H1 (cell line): ENCODE data around the gene DCTN2. TPM values are rescaled to one million over a fixed set of nuclear protein-coding genes. Genes with fewer than 3 reads are reported as not detected.

ENCODE experiments used
- CTCF ChIA-PET: fragments of 300-600 bp; sonication (Branson Sonifier 250); formaldehyde crosslinking; loops from one replicate; lab custom pipeline; 2021; ENCODE audit not compliant: partially characterized antibody; lab: Charles Lee
- POLR2A ChIA-PET: fragments of 300-600 bp; sonication (Branson Sonifier 250); formaldehyde crosslinking; loops from one replicate; lab custom pipeline; 2021; ENCODE audit warnings: inconsistent platforms; ENCODE audit not compliant: partially characterized antibody; lab: Charles Lee
- DNase-seq, 2 experiments: peaks; one replicate each; pipeline versions ENCODE4 v3.0.0 to v3.0.0-alpha.2; 2010 to 2022; ENCODE audit warnings: low spot score in 2 of 2, low read depth in 1 of 2, mixed read lengths in 1 of 2
- FAIRE-seq: peaks from 2 replicates; lab custom pipeline; 2011; peaks lifted over from hg19 to GRCh38; lab: Jason Lieb, UNC
- H2AFZ ChIP-seq: 2 replicates; pipeline ENCODE4 v1.8.1; 2012; ENCODE audit warnings: low read length, inconsistent platforms
- H2AK5ac ChIP-seq: 2 replicates; pipeline ENCODE4 v1.6.1; 2013; ENCODE audit warnings: low read depth, low read length
- H2BK120ac ChIP-seq: replicated peaks from 2 replicates; pipeline ENCODE3; 2013; ENCODE audit warnings: low read depth, low read length, inconsistent platforms
- H2BK12ac ChIP-seq: 2 replicates; pipeline ENCODE4 v1.6.1; 2013; ENCODE audit warnings: low read depth, low read length
- H2BK15ac ChIP-seq: 2 replicates; pipeline ENCODE4 v1.6.1; 2013; ENCODE audit warnings: low read length
- H2BK20ac ChIP-seq: 2 replicates; pipeline ENCODE4 v1.6.1; 2013; ENCODE audit warnings: low read length
- H2BK5ac ChIP-seq: 2 replicates; pipeline ENCODE4 v1.6.1; 2013; ENCODE audit warnings: low read depth, low read length
- H3K14ac ChIP-seq: 2 replicates; pipeline ENCODE4 v1.6.1; 2013; ENCODE audit warnings: inconsistent platforms; ENCODE audit not compliant: insufficient read length
- H3K18ac ChIP-seq: 2 replicates; pipeline ENCODE4 v1.6.1; 2013; ENCODE audit warnings: low read length; ENCODE audit errors: extremely low read depth
- H3K23ac ChIP-seq: 2 replicates; pipeline ENCODE4 v1.6.1; 2013; ENCODE audit warnings: inconsistent platforms; ENCODE audit not compliant: insufficient read length
- H3K23me2 ChIP-seq: 2 replicates; pipeline ENCODE4 v1.6.1; 2013; ENCODE audit warnings: low read depth, low read length
- H3K27ac ChIP-seq: 2 replicates; pipeline ENCODE4 v1.6.1; 2011; ENCODE audit warnings: low read depth, low read length, inconsistent platforms
- H3K27me3 ChIP-seq, 4 experiments: replicated peaks in 1 of 4; 1 replicate in 1 of 4; 2 replicates in 3 of 4; pipeline versions ENCODE4 v1.6.1 to v1.8.1; 2011 to 2013; ENCODE audit warnings: low read length in 3 of 4, mild to moderate bottlenecking in 3 of 4, inconsistent platforms in 2 of 4, mixed read lengths in 2 of 4, moderate library complexity in 1 of 4; ENCODE audit not compliant: control insufficient read depth in 3 of 4, insufficient read depth in 3 of 4; ENCODE audit errors: extremely low read depth in 1 of 4
- H3K36me3 ChIP-seq, 4 experiments: 2 replicates each; pipeline versions ENCODE4 v1.6.1 to v1.8.1; 2011 to 2013; ENCODE audit warnings: mild to moderate bottlenecking in 4 of 4, low read length in 3 of 4, moderate library complexity in 2 of 4, control low read depth in 1 of 4, inconsistent platforms in 1 of 4; ENCODE audit not compliant: insufficient read depth in 4 of 4, control insufficient read depth in 2 of 4
- H3K4ac ChIP-seq: replicated peaks from 2 replicates; pipeline ENCODE3; 2013; ENCODE audit warnings: low read length, low read depth, mixed read lengths, inconsistent platforms; ENCODE audit not compliant: insufficient read length
- H3K4me1 ChIP-seq, 4 experiments: replicated peaks in 1 of 4; 1 replicate in 1 of 4; 2 replicates in 3 of 4; pipeline versions ENCODE4 v1.6.1 to v1.8.1; 2011 to 2013; ENCODE audit warnings: low read length in 3 of 4, inconsistent platforms in 2 of 4, mixed read lengths in 1 of 4; ENCODE audit not compliant: insufficient read depth in 4 of 4, control insufficient read depth in 3 of 4
- H3K4me2 ChIP-seq, 2 experiments: 2 replicates each; pipeline versions ENCODE4 v1.6.1 to v1.8.1; 2011 to 2013; ENCODE audit warnings: low read depth in 2 of 2, low read length in 2 of 2, control low read depth in 1 of 2, inconsistent platforms in 1 of 2, mild to moderate bottlenecking in 1 of 2; ENCODE audit not compliant: insufficient read depth in 1 of 2
- H3K4me3 ChIP-seq, 4 experiments: fragments of 200-600, 300-600 bp in 1 of 4; sonication (generic), shearing (Covaris generic), sonication (Bioruptor Twin) in 1 of 4; 2 replicates each; pipeline versions ENCODE4 v1.5.1 to v1.8.1; 2011 to 2016; ENCODE audit warnings: low read length in 4 of 4, low read depth in 3 of 4, control low read depth in 2 of 4, inconsistent platforms in 2 of 4, mild to moderate bottlenecking in 2 of 4, mixed read lengths in 1 of 4, moderate library complexity in 1 of 4; ENCODE audit not compliant: insufficient read depth in 2 of 4; ENCODE audit errors: extremely low read depth in 1 of 4
- H3K56ac ChIP-seq: replicated peaks from 2 replicates; pipeline ENCODE3; 2013; ENCODE audit warnings: low read depth, mild to moderate bottlenecking, mixed read lengths, low read length, inconsistent platforms; ENCODE audit not compliant: insufficient read length
- H3K79me1 ChIP-seq: 2 replicates; pipeline ENCODE4 v1.6.1; 2013; ENCODE audit warnings: low read depth, low read length, control low read depth
- H3K79me2 ChIP-seq, 2 experiments: 2 replicates each; pipeline versions ENCODE4 v1.6.1 to v1.8.1; 2012 to 2013; ENCODE audit warnings: low read length in 2 of 2, mild to moderate bottlenecking in 2 of 2, inconsistent platforms in 1 of 2; ENCODE audit not compliant: insufficient read depth in 2 of 2, control insufficient read depth in 1 of 2
- H3K9ac ChIP-seq, 4 experiments: replicated peaks in 1 of 4; 1 replicate in 1 of 4; 2 replicates in 3 of 4; pipeline versions ENCODE4 v1.6.1 to v1.8.1; 2011 to 2013; ENCODE audit warnings: low read depth in 3 of 4, low read length in 3 of 4, control low read depth in 2 of 4, mild to moderate bottlenecking in 2 of 4, moderate library complexity in 2 of 4, inconsistent platforms in 1 of 4; ENCODE audit errors: extremely low read depth in 1 of 4
- H3K9me3 ChIP-seq, 2 experiments: 2 replicates each; pipeline versions ENCODE4 v1.6.1 to v1.8.1; 2012 to 2013; ENCODE audit warnings: mild to moderate bottlenecking in 2 of 2, moderate library complexity in 2 of 2, control low read depth in 1 of 2, inconsistent platforms in 1 of 2, low read depth in 1 of 2, low read length in 1 of 2, mixed read lengths in 1 of 2; ENCODE audit not compliant: insufficient read depth in 2 of 2
- H4K20me1 ChIP-seq, 2 experiments: replicated peaks in 1 of 2; 2 replicates each; pipeline versions ENCODE3 to v1.8.1; 2011 to 2013; ENCODE audit warnings: inconsistent platforms in 2 of 2, low read length in 2 of 2, mild to moderate bottlenecking in 1 of 2; ENCODE audit not compliant: insufficient read depth in 2 of 2, control insufficient read depth in 1 of 2
- H4K5ac ChIP-seq: 2 replicates; pipeline ENCODE4 v1.6.1; 2013; ENCODE audit warnings: low read length, low read depth, mixed read lengths, inconsistent platforms; ENCODE audit not compliant: insufficient read length
- H4K8ac ChIP-seq: 2 replicates; pipeline ENCODE4 v1.8.0; 2013; ENCODE audit warnings: mild to moderate bottlenecking, moderate library complexity, low read length, inconsistent platforms; ENCODE audit not compliant: insufficient read depth; ENCODE audit errors: extremely low read depth
- H4K91ac ChIP-seq: replicated peaks from 2 replicates; pipeline ENCODE3; 2013; ENCODE audit warnings: low read length, mixed read lengths, inconsistent platforms; ENCODE audit not compliant: insufficient read length
- EZH2 ChIP-seq: fragments of 200-600 bp; sonication (generic); IDR thresholded peaks from 2 replicates; pipeline ENCODE4 v1.7.1; 2012; ENCODE audit warnings: low read depth, mild to moderate bottlenecking, moderate library complexity, low read length, inconsistent platforms; ENCODE audit not compliant: severe bottlenecking
- POLR2AphosphoS5 ChIP-seq: IDR thresholded peaks from 2 replicates; pipeline ENCODE4 v1.6.1; 2011; ENCODE audit warnings: low read depth, low read length
- WGBS, 2 experiments: shearing (Covaris generic) in 1 of 2; methylation state at CpG; one replicate each; pipeline versions ENCODE4 v1.1.6 to v1.1.7; 2013 to 2015; ENCODE audit warnings: low lambda C conversion rate in 2 of 2, mixed read lengths in 2 of 2, inconsistent platforms in 1 of 2, low coverage in 1 of 2, missing lambda C conversion rate in 1 of 2; ENCODE audit not compliant: insufficient replicate concordance in 2 of 2, insufficient coverage in 1 of 2, insufficient read length in 1 of 2; ENCODE audit errors: extremely low coverage in 1 of 2, missing lambda C conversion rate in 1 of 2; 5-methylcytosine and 5-hydroxymethylcytosine counted together
- polyA plus RNA-seq, 7 experiments: library from polyadenylated mRNA; depleted of rRNA in 3 of 7; stranded (reverse) in 5 of 7; unstranded in 2 of 7; fragments of >200 nt in 5 of 7; fragments of 200-250 nt in 2 of 7; gene quantifications; 1 replicate in 5 of 7; 2 replicates in 1 of 7; 4 replicates in 1 of 7; pipeline versions ENCODE4 v1.2.1 to v1.2.3, GENCODE V29; 2011 to 2013; ENCODE audit warnings: missing spikeins in 2 of 7, mixed read lengths in 2 of 7
- total RNA-seq: library from RNA; stranded (reverse); fragmentation: NEBNext Ultra II Directional; extraction: Animal tissue kit (Norgen Biotek cat#: 25700); gene quantifications from 2 replicates; pipeline ENCODE4 v1.2.1, GENCODE V29; 2021

Gene DCTN2
- total and polyA plus RNA-seq, 2 of the 8 experiments (the other 6 are each of a cell fraction or from before 2014, with no cell fraction given), result 90.3 to 91.9 TPM

DNA sequence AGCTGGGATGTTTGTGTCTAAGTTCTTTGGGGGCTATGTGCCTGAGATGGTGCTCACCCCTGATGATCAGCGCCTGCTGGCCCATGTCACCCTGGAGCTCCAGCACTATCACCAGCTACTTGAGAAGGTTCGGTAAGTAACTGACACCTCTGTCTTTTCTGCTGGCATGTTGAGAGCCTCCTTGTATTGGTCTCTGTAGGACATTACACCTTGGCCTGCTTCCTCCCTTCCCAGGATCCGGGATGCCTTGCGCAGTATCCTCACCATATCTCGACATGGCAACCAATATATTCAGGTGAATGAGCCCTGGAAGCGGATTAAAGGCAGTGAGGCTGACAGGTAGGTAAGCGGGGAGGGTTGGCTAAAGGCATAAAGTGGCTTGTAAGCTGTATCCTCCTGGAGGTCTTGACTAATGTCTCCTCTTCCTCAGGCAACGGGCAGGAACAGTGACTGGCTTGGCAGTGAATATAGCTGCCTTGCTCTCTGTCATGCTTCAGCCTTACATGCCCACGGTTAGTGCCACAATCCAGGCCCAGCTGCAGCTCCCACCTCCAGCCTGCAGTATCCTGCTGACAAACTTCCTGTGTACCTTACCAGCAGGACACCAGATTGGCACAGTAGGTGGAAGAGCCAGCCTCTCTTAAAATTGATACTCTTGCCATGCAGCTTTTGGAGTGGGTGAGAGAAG lies 32.1 kb downstream of the DCTN2 start:
- TF ChIP-seq POLR2AphosphoS5 (peak; percentile 23; the same call in 1 of the 2 replicates), EZH2 (no peak)
- Histone ChIP-seq H3K4me3 (no peak overlapping the region), H3K36me3 (peaks cover 52 to 88% (median 69%) of the 10 kb centered on the region in 4 experiments), H2BK120ac (no peak overlapping the region), H3K18ac (no peak overlapping the region), H3K9me3 (no peaks in the 10 kb centered on the region), H4K91ac (no peak overlapping the region), H2AFZ (no peak overlapping the region), H2BK15ac (no peak overlapping the region), H3K9ac (no peak overlapping the region), H2BK5ac (no peak overlapping the region), H3K27me3 (no peaks in the 10 kb centered on the region), H3K4me1 (peaks cover 0 to 6% (median 4%) of the 10 kb centered on the region in 4 experiments; a peak in 3 of 7 replicates), H3K56ac (no peak overlapping the region), H4K20me1 (peaks cover 7 to 18% of the 10 kb centered on the region in 2 experiments), H3K4ac (no peak overlapping the region), H4K8ac (no peak overlapping the region), H3K79me2 (peaks cover 0 to 20% of the 10 kb centered on the region in 2 experiments; a peak in 2 of 4 replicates), H3K4me2 (no peak overlapping the region), H2BK12ac (no peak overlapping the region), H3K23ac (no peak overlapping the region), H3K27ac (no peak overlapping the region), H3K23me2 (peaks cover 7% of the 10 kb centered on the region), H2AK5ac (no peak overlapping the region), H4K5ac (no peak overlapping the region), H3K14ac (no peak overlapping the region), H2BK20ac (no peak overlapping the region), H3K79me1 (no peaks in the 10 kb centered on the region)
- POLR2A ChIA-PET, result interaction anchor here (0.9 to 3.8 kb wide), 7 partner anchors 9 to 288 kb away, joined by 3 to 25 read pairs (median 3); partner anchors contain the start of gene MBD6
- no peak for DNase-seq
- WGBS, 2 experiments, result 81% methylated on average over 9 of the region's 9 CpGs; no CpG with 5 or more reads in 1 of the 2 experiments
- CTCF ChIA-PET, result interaction anchor here (0.6 to 1.2 kb wide), 7 partner anchors 9 to 1168 kb away, joined by 3 to 6 read pairs (median 4); partner anchors contain the start of gene MARS1
- FAIRE-seq, result no peak
